K562 (cell line): Measurements from ENCODE around the gene SPHK1. TPM values are rescaled to one million over a fixed set of nuclear protein-coding genes. Genes with fewer than 3 reads are reported as not detected.
A peak's percentile ranks its signal among the peaks of the same experiment; 100 is the strongest.

Experiments used
- AFF1 ChIP-seq, 2 experiments: fragments of 450-650 bp; IDR thresholded peaks; 2 replicates each; pipeline ENCODE4 v1.6.1; 2018; ENCODE audit warnings: mild to moderate bottlenecking in 2 of 2, low read depth in 1 of 2; ENCODE audit not compliant: partially characterized antibody in 2 of 2
- ATF7 ChIP-seq: fragments of 450-650 bp; IDR thresholded peaks from 2 replicates; pipeline ENCODE4 v1.7.1; 2014; ENCODE audit warnings: mild to moderate bottlenecking, moderate library complexity
- CBX8 ChIP-seq: fragments of 200-600 bp; sonication (generic); IDR thresholded peaks from 2 replicates; pipeline ENCODE4 v1.6.1; 2012; ENCODE audit warnings: borderline replicate concordance, mixed run types, low read depth, mild to moderate bottlenecking, moderate library complexity, mixed read lengths, low read length, control low read depth, inconsistent platforms; ENCODE audit not compliant: poor library complexity, severe bottlenecking; ENCODE audit errors: extremely low read depth
- HNRNPL ChIP-seq: fragments of 200-400 bp; formaldehyde crosslinking; IDR thresholded peaks from 2 replicates; pipeline ENCODE4 v1.6.1; 2017; ENCODE audit warnings: low read depth, mild to moderate bottlenecking, low read length
- JUND ChIP-seq, 2 experiments: IDR thresholded peaks; 2 replicates in 1 of 2; 3 replicates in 1 of 2; pipeline ENCODE4 v1.6.1; 2011; ENCODE audit warnings: borderline replicate concordance in 2 of 2, low read depth in 2 of 2, low read length in 2 of 2, improper control_type of control experiment in 1 of 2, missing biosample characterization in 1 of 2, missing genetic modification characterization in 1 of 2, missing genetic modification reagents in 1 of 2
- NR2F6 ChIP-seq: fragments of 450-650 bp; formaldehyde crosslinking; IDR thresholded peaks from 2 replicates; pipeline ENCODE4 v1.4.0; 2020; ENCODE audit warnings: mild to moderate bottlenecking
- PTTG1 ChIP-seq: fragments of 450-650 bp; IDR thresholded peaks from 2 replicates; pipeline ENCODE4 v1.6.1; 2016; ENCODE audit warnings: low read depth, mild to moderate bottlenecking, missing genetic modification characterization, missing compliant biosample characterization
- REST ChIP-seq, 2 experiments: fragments of 450-650 bp; formaldehyde crosslinking in 1 of 2; IDR thresholded peaks; 2 replicates each; pipeline versions ENCODE4 v1.4.0 to v1.6.1; 2014 to 2020; ENCODE audit warnings: mild to moderate bottlenecking in 2 of 2, borderline replicate concordance in 1 of 2, low read depth in 1 of 2
- ZNF274 ChIP-seq: IDR thresholded peaks from 2 replicates; pipeline ENCODE4 v1.6.1; 2011; ENCODE audit warnings: low read depth, mild to moderate bottlenecking, low read length, moderate library complexity, borderline replicate concordance
- ZSCAN32 ChIP-seq: fragments of 450-650 bp; formaldehyde crosslinking; IDR thresholded peaks from 2 replicates; pipeline ENCODE4 v1.4.0; 2020; ENCODE audit warnings: mild to moderate bottlenecking, moderate library complexity
- polyA plus RNA-seq, 8 experiments: library from polyadenylated mRNA; depleted of rRNA in 4 of 8; stranded (reverse) in 5 of 8; unstranded in 3 of 8; fragments of >200 nt; fragmentation: Nextera tagmentation in 2 of 8; fragmentation: Illumina TruSeq in 1 of 8; extraction: Ambion mirVana in 2 of 8; extraction: Trizol in 1 of 8; gene quantifications; 2 replicates each; pipeline versions ENCODE4 v1.2.1 to v1.2.3, GENCODE V29; 2011 to 2014; ENCODE audit warnings: inconsistent platforms in 1 of 8, missing spikeins in 1 of 8
- total RNA-seq, 7 experiments: library from RNA; depleted of rRNA in 6 of 7; stranded (reverse); fragments of >200 nt in 6 of 7; fragmentation: Illumina TruSeq in 2 of 7; extraction: Trizol in 2 of 7; gene quantifications; 2 replicates each; pipeline versions ENCODE4 v1.2.1 to v1.2.3, GENCODE V29; 2011 to 2021; ENCODE audit warnings: low replicate concordance in 1 of 7
- TF ChIP-seq, protein P1 (sequence below): fragments of 450-650 bp; formaldehyde crosslinking; IDR thresholded peaks from 2 replicates; pipeline ENCODE4 v1.4.0; 2020; ENCODE audit warnings: mild to moderate bottlenecking, mixed read lengths

The SPHK1 gene
- total and polyA plus RNA-seq, 9 of the 15 experiments (the other 6 are each of a cell fraction or from before 2014, with no cell fraction given) = 0.21 to 60.3 (median 14.5) TPM

GRCh38 chr17:76353599-76354316 lies 30.7 kb upstream of the SPHK1 start, which contains the start of gene PRPSAP1 (continued):
- TF ChIP-seq, protein P1, sequence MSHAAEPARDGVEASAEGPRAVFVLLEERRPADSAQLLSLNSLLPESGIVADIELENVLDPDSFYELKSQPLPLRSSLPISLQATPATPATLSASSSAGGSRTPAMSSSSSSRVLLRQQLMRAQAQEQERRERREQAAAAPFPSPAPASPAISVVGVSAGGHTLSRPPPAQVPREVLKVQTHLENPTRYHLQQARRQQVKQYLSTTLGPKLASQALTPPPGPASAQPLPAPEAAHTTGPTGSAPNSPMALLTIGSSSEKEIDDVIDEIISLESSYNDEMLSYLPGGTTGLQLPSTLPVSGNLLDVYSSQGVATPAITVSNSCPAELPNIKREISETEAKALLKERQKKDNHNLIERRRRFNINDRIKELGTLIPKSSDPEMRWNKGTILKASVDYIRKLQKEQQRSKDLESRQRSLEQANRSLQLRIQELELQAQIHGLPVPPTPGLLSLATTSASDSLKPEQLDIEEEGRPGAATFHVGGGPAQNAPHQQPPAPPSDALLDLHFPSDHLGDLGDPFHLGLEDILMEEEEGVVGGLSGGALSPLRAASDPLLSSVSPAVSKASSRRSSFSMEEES (CRISPR knock-in tag) = no peak
- TF ChIP-seq ZNF274 (no peak), AFF1 (IDR thresholded peaks at IDR 0.05; ENCODE audit: low read depth in 1 of 2, partially characterized antibody in 2 of 2) (peak in 1 of 2 experiments; percentile 64), NR2F6 (CRISPR knock-in tag) (no peak), REST (IDR thresholded peaks at IDR 0.05; ENCODE audit: borderline replicate concordance) (no peak), REST (CRISPR knock-in tag; IDR thresholded peaks at IDR 0.05; ENCODE audit: low read depth) (0 out of 2 replicates have a peak, but pooled peaks have one; percentile 58), ATF7 (peak; percentile 87), PTTG1 (tag) (no peak), ZSCAN32 (CRISPR knock-in tag) (no peak), HNRNPL (peak; percentile 81), CBX8 (no peak), JUND (IDR thresholded peaks at IDR 0.05; ENCODE audit: borderline replicate concordance, low read depth, low read length) (no peak), JUND (tag; IDR thresholded peaks at IDR 0.05; ENCODE audit: borderline replicate concordance, low read depth, low read length) (no peak; the same call in 2 of the 3 replicates)
